Measurements from ENCODE around the gene CHST15.
"Not testable (repeated sequence)": the region's sequence is repeated elsewhere in the genome, so short reads cannot be mapped to it uniquely, and the experiment has no call there.

DNA sequence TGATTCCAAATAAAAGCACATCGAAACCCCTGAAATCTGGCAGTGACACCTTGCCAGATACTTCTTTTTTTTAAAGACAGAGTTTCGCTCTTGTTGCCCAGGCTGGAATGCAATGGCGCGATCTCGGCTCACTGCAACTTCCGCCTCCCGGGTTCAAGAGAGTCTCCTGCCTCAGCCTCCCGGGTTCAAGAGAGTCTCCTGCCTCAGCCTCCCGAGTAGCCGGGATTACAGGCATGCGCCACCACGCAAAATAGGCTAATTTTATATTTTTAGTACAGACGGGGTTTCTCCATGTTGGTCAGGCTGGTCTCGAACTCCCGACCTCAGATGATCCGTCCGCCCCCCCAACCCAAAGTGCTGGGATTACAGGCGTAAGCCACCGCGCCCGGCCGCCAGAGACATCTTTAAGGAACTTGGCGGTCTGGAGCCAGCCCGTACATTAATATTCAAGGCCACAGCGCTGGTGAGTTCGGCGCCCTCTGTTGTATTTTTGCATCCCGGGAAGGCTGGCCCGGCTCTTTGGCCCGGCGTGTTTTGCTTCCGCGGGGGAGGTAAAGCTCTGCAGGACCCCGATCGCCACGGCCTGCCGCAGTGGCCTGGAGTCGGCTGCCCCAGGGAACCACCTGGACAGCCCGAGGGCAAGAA, 498 bp upstream of the CHST15 start:
- TF ChIP-seq, protein P1, sequence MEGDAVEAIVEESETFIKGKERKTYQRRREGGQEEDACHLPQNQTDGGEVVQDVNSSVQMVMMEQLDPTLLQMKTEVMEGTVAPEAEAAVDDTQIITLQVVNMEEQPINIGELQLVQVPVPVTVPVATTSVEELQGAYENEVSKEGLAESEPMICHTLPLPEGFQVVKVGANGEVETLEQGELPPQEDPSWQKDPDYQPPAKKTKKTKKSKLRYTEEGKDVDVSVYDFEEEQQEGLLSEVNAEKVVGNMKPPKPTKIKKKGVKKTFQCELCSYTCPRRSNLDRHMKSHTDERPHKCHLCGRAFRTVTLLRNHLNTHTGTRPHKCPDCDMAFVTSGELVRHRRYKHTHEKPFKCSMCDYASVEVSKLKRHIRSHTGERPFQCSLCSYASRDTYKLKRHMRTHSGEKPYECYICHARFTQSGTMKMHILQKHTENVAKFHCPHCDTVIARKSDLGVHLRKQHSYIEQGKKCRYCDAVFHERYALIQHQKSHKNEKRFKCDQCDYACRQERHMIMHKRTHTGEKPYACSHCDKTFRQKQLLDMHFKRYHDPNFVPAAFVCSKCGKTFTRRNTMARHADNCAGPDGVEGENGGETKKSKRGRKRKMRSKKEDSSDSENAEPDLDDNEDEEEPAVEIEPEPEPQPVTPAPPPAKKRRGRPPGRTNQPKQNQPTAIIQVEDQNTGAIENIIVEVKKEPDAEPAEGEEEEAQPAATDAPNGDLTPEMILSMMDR (IDR thresholded peaks at IDR 0.05): not testable (repeated sequence)
- TF ChIP-seq POLR2AphosphoS5 (IDR thresholded peaks at IDR 0.05): not testable (repeated sequence)
